ENCODE results near the gene LRP3. TPM values are rescaled to one million over a fixed set of nuclear protein-coding genes. Genes with fewer than 3 reads are reported as not detected.

LRP3 gene
- total RNA-seq, 1 experiment from 2014 or later: 39.4 TPM

- no TSS peak for BruUV-seq (replicated peaks)
- CTCF ChIA-PET: interaction anchor here (0.7 kb wide), 1 partner anchor 17 kb away, joined by 3 read pairs; no protein-coding TSS in a partner anchor
- H3K4me1 ChIP-seq (ENCODE audit: insufficient read depth, low read length, poor library complexity, severe bottlenecking): peaks cover 4% of the 10 kb centered on the region
- no peak for DNase-seq (ENCODE audit: low spot score)
- TF ChIP-seq EZH2 (IDR thresholded peaks at IDR 0.05; ENCODE audit: borderline replicate concordance, low read depth, low read length, poor library complexity, severe bottlenecking) (no peak), CTCF (conservative IDR thresholded peaks at IDR 0.05; ENCODE audit: low read depth, low read length) (no peak)
- H3K4me3 ChIP-seq (ENCODE audit: low read depth, low read length, poor library complexity, severe bottlenecking): no peak overlapping the region
- H3K9me3 ChIP-seq (ENCODE audit: low read depth, low read length, poor library complexity, severe bottlenecking): no peaks in the 10 kb centered on the region
- POLR2A ChIA-PET (ENCODE audit: low non-redundant PET): no interaction called here
- no peaks in the 10 kb centered on the region for H3K27me3 ChIP-seq (replicated peaks; ENCODE audit: insufficient read depth, low read depth, low read length, poor library complexity)
- no peaks in the 10 kb centered on the region for H3K36me3 ChIP-seq (ENCODE audit: insufficient read depth, low read length, poor library complexity, severe bottlenecking)
- intact Hi-C loops (cut with micrococcal nuclease; ENCODE audit: unreplicated experiment): no loop called here
- no peak overlapping the region for H3K27ac ChIP-seq (ENCODE audit: low read depth, low read length, poor library complexity, severe bottlenecking)
These were observed 2.6 kb upstream of the LRP3 start for GRCh38 chr19:33191501-33191900.

GRCh38 chr19:33192010-33192409, 2.1 kb upstream of the LRP3 start:
- BruUV-seq (replicated peaks): no TSS peak
- peak; percentile 59 for TF ChIP-seq CTCF (conservative IDR thresholded peaks at IDR 0.05; ENCODE audit: low read depth, low read length)
- TF ChIP-seq EZH2 (IDR thresholded peaks at IDR 0.05; ENCODE audit: borderline replicate concordance, low read depth, low read length, poor library complexity, severe bottlenecking): no peak
- no peak overlapping the region for H3K4me3 ChIP-seq (ENCODE audit: low read depth, low read length, poor library complexity, severe bottlenecking)

GRCh38 chr19:33193269-33193864, 763 bp upstream of the LRP3 start:
- Histone ChIP-seq H3K27me3 (replicated peaks; ENCODE audit: insufficient read depth, low read depth, low read length, poor library complexity) (no peaks in the 10 kb centered on the region), H3K4me3 (ENCODE audit: low read depth, low read length, poor library complexity, severe bottlenecking) (peak overlapping the region; percentile 73), H3K27ac (ENCODE audit: low read depth, low read length, poor library complexity, severe bottlenecking) (no peak overlapping the region), H3K4me1 (ENCODE audit: insufficient read depth, low read length, poor library complexity, severe bottlenecking) (peaks cover 4% of the 10 kb centered on the region), H3K9me3 (ENCODE audit: low read depth, low read length, poor library complexity, severe bottlenecking) (no peaks in the 10 kb centered on the region), H3K36me3 (ENCODE audit: insufficient read depth, low read length, poor library complexity, severe bottlenecking) (peaks cover 7% of the 10 kb centered on the region)
- no TSS peak for BruUV-seq (replicated peaks)
- ChIA-PET CTCF (interaction anchor here (1.0 kb wide), 1 partner anchor 9 kb away, joined by 3 read pairs; no protein-coding TSS in a partner anchor), POLR2A (ENCODE audit: low non-redundant PET) (no interaction called here)
- intact Hi-C loops (cut with micrococcal nuclease; ENCODE audit: unreplicated experiment): no loop called here
- DNase-seq (ENCODE audit: low spot score): no peak
- no peak for TF ChIP-seq CTCF (conservative IDR thresholded peaks at IDR 0.05; ENCODE audit: low read depth, low read length)
- no peak for TF ChIP-seq EZH2 (IDR thresholded peaks at IDR 0.05; ENCODE audit: borderline replicate concordance, low read depth, low read length, poor library complexity, severe bottlenecking)

More at GRCh38 chr19:33192010-33192409, 2.1 kb upstream of the LRP3 start:
- Histone ChIP-seq H3K9me3 (ENCODE audit: low read depth, low read length, poor library complexity, severe bottlenecking) (no peaks in the 10 kb centered on the region), H3K27ac (ENCODE audit: low read depth, low read length, poor library complexity, severe bottlenecking) (no peak overlapping the region), H3K36me3 (ENCODE audit: insufficient read depth, low read length, poor library complexity, severe bottlenecking) (no peaks in the 10 kb centered on the region), H3K27me3 (replicated peaks; ENCODE audit: insufficient read depth, low read depth, low read length, poor library complexity) (no peaks in the 10 kb centered on the region), H3K4me1 (ENCODE audit: insufficient read depth, low read length, poor library complexity, severe bottlenecking) (peaks cover 4% of the 10 kb centered on the region)
- intact Hi-C loops (cut with micrococcal nuclease; ENCODE audit: unreplicated experiment): no loop called here
- peak; percentile 30 for DNase-seq (ENCODE audit: low spot score)
- POLR2A ChIA-PET (ENCODE audit: low non-redundant PET): no interaction called here
- CTCF ChIA-PET: interaction anchor here (0.6 to 0.7 kb wide), 2 partner anchors 16 to 523 kb away, joined by 3 read pairs; no protein-coding TSS in a partner anchor

All from A673 (cell line).